T-cell (primary cell): Measurements from ENCODE around the gene ZNF385C. TPM values are rescaled to one million over a fixed set of nuclear protein-coding genes. Genes with fewer than 3 reads are reported as not detected.
"Not testable (repeated sequence)": the region's sequence is repeated elsewhere in the genome, so short reads cannot be mapped to it uniquely, and the experiment has no call there.

Source experiments
- ATAC-seq, 4 experiments: fragments of 200-7000 bp in 3 of 4; fragments of 150-1000 bp in 1 of 4; cut with Tn5 transposase; replicated peaks in 1 of 4; 1 replicate in 3 of 4; 2 replicates in 1 of 4; pipeline ENCODE4 v1.10.0; 2021; ENCODE audit warnings: moderate library complexity in 3 of 4, mild to moderate bottlenecking in 2 of 4, moderate number of reproducible peaks in 1 of 4
- CTCF ChIA-PET, 2 donors: fragments of 300-600 bp; sonication (Branson Sonifier 250); formaldehyde crosslinking; loops; one replicate each; lab custom pipeline; 2022; ENCODE audit warnings: antibody characterized with exemption in 2 of 2; lab: Charles Lee
- POLR2A ChIA-PET, 2 donors: fragments of 300-600 bp; sonication (Branson Sonifier 250); formaldehyde crosslinking; loops; one replicate each; lab custom pipeline; 2022; ENCODE audit warnings: antibody characterized with exemption in 2 of 2; lab: Charles Lee
- DNase-seq, 35 experiments: peaks; one replicate each; pipeline versions ENCODE4 v3.0.0 to v3.0.0-alpha.2; 2013 to 2023
- H3K27ac ChIP-seq: one replicate; pipeline ENCODE4 v1.5.1; 2013; ENCODE audit warnings: low read length
- H3K27me3 ChIP-seq, 2 experiments: replicated peaks in 1 of 2; 1 replicate in 1 of 2; 2 replicates in 1 of 2; pipeline versions ENCODE4 v1.6.1 to v1.7.0; 2013; ENCODE audit warnings: low read length in 1 of 2, mixed read lengths in 1 of 2; ENCODE audit not compliant: control insufficient read depth in 2 of 2, insufficient read depth in 2 of 2; ENCODE audit errors: extremely low read depth in 1 of 2
- H3K36me3 ChIP-seq, 2 donors: 1 replicate in 1 of 2; 2 replicates in 1 of 2; pipeline versions ENCODE4 v1.6.1 to v1.7.0; 2013; ENCODE audit warnings: low read length in 1 of 2; ENCODE audit not compliant: control insufficient read depth in 2 of 2, insufficient read depth in 1 of 2; ENCODE audit errors: extremely low read depth in 1 of 2
- H3K4me1 ChIP-seq, 2 experiments: 1 replicate in 1 of 2; 2 replicates in 1 of 2; pipeline versions ENCODE4 v1.6.1 to v1.7.0; 2013; ENCODE audit warnings: low read length in 2 of 2, mixed read lengths in 1 of 2; ENCODE audit not compliant: insufficient read depth in 2 of 2, control insufficient read depth in 1 of 2; ENCODE audit errors: extremely low read depth in 1 of 2
- H3K4me3 ChIP-seq, 2 donors: 1 replicate in 1 of 2; 2 replicates in 1 of 2; pipeline versions ENCODE4 v1.5.1 to v1.7.0; 2013; ENCODE audit warnings: mild to moderate bottlenecking in 2 of 2, low read length in 1 of 2, moderate library complexity in 1 of 2; ENCODE audit not compliant: control insufficient read depth in 1 of 2; ENCODE audit errors: extremely low read depth in 1 of 2
- H3K9me3 ChIP-seq: 2 replicates; pipeline ENCODE4 v1.7.0; 2013
- H3K27ac Mint-ChIP-seq, 2 donors: one replicate each; pipeline ENCODE4 v1.8.0; 2020 to 2021; ENCODE audit warnings: mild to moderate bottlenecking in 2 of 2, mixed read lengths in 2 of 2
- H3K27me3 Mint-ChIP-seq, 2 donors: one replicate each; pipeline ENCODE4 v1.8.0; 2021 to 2022; ENCODE audit warnings: mixed read lengths in 2 of 2
- H3K36me3 Mint-ChIP-seq: one replicate; pipeline ENCODE4 v1.8.0; 2021; ENCODE audit warnings: mixed read lengths
- H3K4me1 Mint-ChIP-seq, 3 donors: one replicate each; pipeline ENCODE4 v1.8.0; 2020 to 2022; ENCODE audit warnings: mixed read lengths in 3 of 3, mild to moderate bottlenecking in 1 of 3
- H3K4me3 Mint-ChIP-seq, 3 donors: one replicate each; pipeline ENCODE4 v1.8.0; 2020 to 2022; ENCODE audit warnings: mild to moderate bottlenecking in 3 of 3, mixed read lengths in 3 of 3, moderate library complexity in 3 of 3
- H3K9me3 Mint-ChIP-seq, 3 donors: one replicate each; pipeline ENCODE4 v1.8.0; 2020 to 2022; ENCODE audit warnings: mixed read lengths in 3 of 3
- WGBS: methylation state at CpG from one replicate; pipeline ENCODE4 v1.1.5; 2013; ENCODE audit warnings: missing lambda C conversion rate; ENCODE audit not compliant: insufficient coverage; 5-methylcytosine and 5-hydroxymethylcytosine counted together
- total RNA-seq, 35 experiments: library from RNA in 6 of 35; stranded (reverse) in 6 of 35; fragments of 120-200 nt in 1 of 35; gene quantifications; one replicate each; pipeline versions ENCODE4 v1.2.1 to v1.2.4 and lab custom pipeline; 2013 to 2026

Gene ZNF385C
- total RNA-seq, 5 donors from 2014 or later (not counting 1 experiment from before 2014, with no cell fraction given), result 0.16 to 1.0 (median 0.46) TPM

DNA sequence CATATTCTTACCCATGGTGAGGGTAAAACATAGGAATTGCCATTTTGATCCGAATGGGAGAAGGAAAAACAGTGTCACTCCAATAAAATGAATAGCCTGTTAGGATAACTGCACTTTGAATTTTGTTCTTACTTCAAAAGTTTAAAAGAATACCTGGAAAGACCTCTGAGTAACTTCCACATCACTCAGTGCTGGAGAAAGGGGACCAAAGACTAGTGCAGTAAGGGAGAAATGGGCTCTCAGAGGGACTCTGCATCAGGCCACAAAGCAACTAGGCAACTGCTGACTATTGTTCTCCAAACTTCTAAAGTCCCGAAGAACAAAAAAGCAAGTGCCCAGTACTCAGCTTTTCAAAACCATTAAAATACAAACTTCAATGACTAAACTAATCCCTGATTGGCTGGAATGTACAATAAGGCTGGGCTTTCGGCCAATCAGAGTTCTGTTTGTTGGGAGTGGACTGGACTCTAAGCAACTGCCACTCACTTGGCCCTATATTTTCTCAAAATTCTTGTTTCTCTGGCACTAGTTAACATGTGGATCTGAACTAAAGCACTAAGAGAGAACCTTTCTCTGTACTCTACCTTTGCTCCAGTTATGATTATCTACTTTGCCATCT lies 87.3 kb downstream of the ZNF385C start:
- WGBS, result no CpG with 5 or more reads among the region's 3 CpGs
- no peak overlapping the region for H3K27ac ChIP-seq
- H3K4me3 ChIP-seq, result no peak overlapping the region
- H3K27me3 ChIP-seq, result no peaks in the 10 kb centered on the region
- Mint-ChIP-seq H3K36me3 (peaks cover 10% of the 10 kb centered on the region), H3K27me3 (no peaks in the 10 kb centered on the region), H3K27ac (no peak overlapping the region), H3K9me3 (no peaks in the 10 kb centered on the region), H3K4me1 (peaks cover 62 to 68% (median 67%) of the 10 kb centered on the region in 3 donors), H3K4me3 (no peak overlapping the region)
- H3K4me1 ChIP-seq, result peaks cover 11 to 43% of the 10 kb centered on the region in 2 experiments
- peaks cover 4 to 7% of the 10 kb centered on the region in 2 donors for H3K36me3 ChIP-seq
- no peak for ATAC-seq
- no peak for DNase-seq
- CTCF ChIA-PET, result no interaction called here
- no peaks in the 10 kb centered on the region for H3K9me3 ChIP-seq
- POLR2A ChIA-PET, result interaction anchor here in 1 of 2 donors (0.6 kb wide), 1 partner anchor 97 kb away, joined by 3 read pairs; no protein-coding TSS in a partner anchor

DNA sequence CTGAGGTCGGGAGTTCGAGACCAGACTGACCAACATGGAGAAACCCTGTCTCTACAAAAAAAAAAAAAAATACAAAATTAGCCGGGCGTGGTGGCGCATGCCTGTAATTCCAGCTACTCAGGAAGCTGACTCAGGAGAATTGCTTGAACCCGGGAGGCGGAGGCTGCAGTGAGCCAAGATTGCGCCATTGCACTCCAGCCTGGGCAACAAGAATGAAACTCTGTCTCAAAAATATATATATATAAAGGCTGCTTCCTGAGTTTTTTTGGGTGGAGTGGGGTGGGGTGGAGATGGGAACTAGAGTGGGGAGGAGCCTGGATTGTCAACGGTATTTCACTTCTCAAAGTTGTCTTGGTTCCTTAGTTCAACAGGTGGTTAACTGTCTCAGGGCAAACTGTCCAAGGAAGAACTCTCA lies 88.0 kb downstream of the ZNF385C start:
- H3K4me3 Mint-ChIP-seq, H3K27ac ChIP-seq, H3K27me3 Mint-ChIP-seq, H3K36me3 ChIP-seq, H3K9me3 Mint-ChIP-seq, DNase-seq, H3K27ac Mint-ChIP-seq, CTCF ChIA-PET, ATAC-seq, H3K27me3 ChIP-seq, H3K4me3 ChIP-seq, H3K9me3 ChIP-seq: not testable (repeated sequence)
- H3K4me1 ChIP-seq, result peaks cover 7 to 36% of the 10 kb centered on the region in 2 experiments
- POLR2A ChIA-PET, result interaction anchor here in 1 of 2 donors (0.7 kb wide), 1 partner anchor 80 kb away, joined by 3 read pairs; the partner anchor contains the start of gene ODAD4
- Mint-ChIP-seq H3K36me3 (peaks cover 10% of the 10 kb centered on the region), H3K4me1 (peaks cover 58 to 68% (median 64%) of the 10 kb centered on the region in 3 donors)
- WGBS, result no CpG with 5 or more reads among the region's 9 CpGs

DNA sequence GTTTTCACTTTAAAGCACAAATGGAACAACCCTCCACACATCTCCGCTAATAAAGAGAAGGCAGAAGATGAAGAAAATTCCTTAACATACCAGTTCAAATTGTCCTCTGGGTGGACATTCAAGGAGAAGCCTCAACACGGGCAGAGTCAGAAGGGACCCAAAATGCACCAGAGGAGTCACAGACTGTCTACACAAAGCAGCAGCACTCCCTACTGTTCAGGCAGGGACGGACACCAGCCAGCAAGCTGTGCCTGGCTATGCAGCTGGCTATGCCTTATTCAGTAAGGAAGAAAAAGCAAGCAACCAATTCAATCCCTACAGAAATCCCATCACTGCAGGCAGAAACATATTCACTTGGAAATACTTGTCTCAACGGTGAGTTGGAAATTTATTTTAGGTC lies 89.1 kb downstream of the ZNF385C start:
- Mint-ChIP-seq H3K9me3 (no peaks in the 10 kb centered on the region), H3K4me3 (no peak overlapping the region), H3K27ac (no peak overlapping the region), H3K4me1 (peaks cover 63 to 69% (median 65%) of the 10 kb centered on the region in 3 donors), H3K36me3 (peaks cover 10% of the 10 kb centered on the region), H3K27me3 (no peaks in the 10 kb centered on the region)
- DNase-seq (no peak), ATAC-seq (no peak)
- Histone ChIP-seq H3K36me3 (peaks cover 0 to 10% of the 10 kb centered on the region in 2 donors), H3K27ac (no peak overlapping the region), H3K27me3 (no peaks in the 10 kb centered on the region), H3K4me1 (peaks cover 7 to 25% of the 10 kb centered on the region in 2 experiments), H3K9me3 (no peaks in the 10 kb centered on the region), H3K4me3 (no peak overlapping the region)
- ChIA-PET CTCF (no interaction called here), POLR2A (interaction anchor here in 1 of 2 donors (0.6 kb wide), 1 partner anchor 217 kb away, joined by 3 read pairs; no protein-coding TSS in a partner anchor)
- WGBS, result 100% methylated on average over 1 of the region's 4 CpGs

DNA sequence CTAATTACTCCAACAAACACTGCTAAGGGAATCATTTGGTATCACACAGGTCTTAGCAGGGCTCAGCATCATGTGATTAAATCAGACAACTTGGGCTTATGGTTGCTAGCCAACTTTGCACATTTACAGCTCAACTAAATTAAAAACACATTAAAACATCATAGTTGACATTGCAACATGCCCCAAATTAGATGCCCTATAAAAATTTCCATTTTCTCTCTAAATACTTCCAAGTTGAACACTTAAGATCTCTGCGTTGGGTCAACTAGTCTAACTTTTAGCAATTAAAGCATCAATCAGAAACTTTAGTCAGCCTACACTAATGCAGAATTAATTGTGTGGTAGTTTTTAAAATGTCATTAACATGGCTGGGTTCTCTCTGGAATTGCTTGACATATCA lies 93.1 kb downstream of the ZNF385C start:
- POLR2A ChIA-PET, result interaction anchor here in 1 of 2 donors (0.8 kb wide), 1 partner anchor 11 kb away, joined by 3 read pairs; no protein-coding TSS in a partner anchor
- CTCF ChIA-PET, result interaction anchor here in 1 of 2 donors (1.0 kb wide), 1 partner anchor 112 kb away, joined by 3 read pairs; no protein-coding TSS in a partner anchor
- H3K4me3 ChIP-seq, result no peak overlapping the region
- H3K27ac ChIP-seq, result no peak overlapping the region
- Mint-ChIP-seq H3K4me3 (no peak overlapping the region), H3K27ac (no peak overlapping the region), H3K27me3 (no peaks in the 10 kb centered on the region), H3K9me3 (no peaks in the 10 kb centered on the region), H3K36me3 (peaks cover 31% of the 10 kb centered on the region), H3K4me1 (peaks cover 43 to 49% (median 43%) of the 10 kb centered on the region in 3 donors)
- ATAC-seq (no peak), DNase-seq (no peak)
- no CpG with 5 or more reads among the region's 1 CpG for WGBS
- no peaks in the 10 kb centered on the region for H3K9me3 ChIP-seq
- peaks cover 0 to 3% of the 10 kb centered on the region in 2 experiments for H3K4me1 ChIP-seq
- peaks cover 4 to 34% of the 10 kb centered on the region in 2 donors for H3K36me3 ChIP-seq
- no peaks in the 10 kb centered on the region for H3K27me3 ChIP-seq

DNA sequence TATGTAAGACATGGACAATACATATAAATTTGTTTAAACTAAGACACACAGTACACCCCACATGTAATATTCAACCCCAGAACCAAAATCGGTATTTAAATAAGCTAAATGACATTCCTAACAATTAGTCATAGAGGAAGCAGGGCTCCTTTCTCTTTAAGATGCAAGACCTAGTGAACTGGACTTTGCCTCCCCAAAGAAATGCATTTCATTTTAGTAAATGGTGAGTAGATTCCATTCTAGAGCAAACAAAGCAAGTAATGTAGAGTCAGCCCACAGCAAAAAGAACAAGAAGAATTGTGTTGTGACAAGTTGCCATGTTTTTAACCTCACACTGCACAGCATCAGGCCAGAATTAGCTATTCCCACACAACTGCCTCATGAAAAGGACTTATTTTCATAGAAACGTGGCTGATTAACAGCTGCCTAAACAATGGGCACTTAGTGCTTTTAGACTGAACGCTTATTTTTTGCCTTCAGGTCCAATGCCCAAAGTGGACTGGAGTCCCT lies 95.4 kb downstream of the ZNF385C start:
- H3K4me1 ChIP-seq, result no peaks in the 10 kb centered on the region
- ChIA-PET POLR2A (interaction anchor here in 1 of 2 donors (0.7 kb wide), 1 partner anchor 119 kb away, joined by 3 read pairs; no protein-coding TSS in a partner anchor), CTCF (interaction anchor here in 1 of 2 donors (0.6 to 1.5 kb wide), 2 partner anchors 17 to 28 kb away, joined by 3 read pairs; partner anchors contain the start of gene NKIRAS2)
- no peak for ATAC-seq
- no peak overlapping the region for H3K4me3 Mint-ChIP-seq
- H3K36me3 ChIP-seq, result peaks cover 9 to 48% of the 10 kb centered on the region in 2 donors
- H3K27ac ChIP-seq, result no peak overlapping the region
- no peak overlapping the region for H3K27ac Mint-ChIP-seq
- H3K27me3 Mint-ChIP-seq, result no peaks in the 10 kb centered on the region
- peaks cover 28% of the 10 kb centered on the region for H3K36me3 Mint-ChIP-seq
- H3K4me1 Mint-ChIP-seq, result peaks cover 29 to 35% (median 31%) of the 10 kb centered on the region in 3 donors
- H3K9me3 ChIP-seq, result no peaks in the 10 kb centered on the region
- H3K9me3 Mint-ChIP-seq, result no peaks in the 10 kb centered on the region
- no peak overlapping the region for H3K4me3 ChIP-seq
- no peak for DNase-seq
- WGBS, result 96% methylated on average over 2 of the region's 3 CpGs
- no peaks in the 10 kb centered on the region for H3K27me3 ChIP-seq

DNA sequence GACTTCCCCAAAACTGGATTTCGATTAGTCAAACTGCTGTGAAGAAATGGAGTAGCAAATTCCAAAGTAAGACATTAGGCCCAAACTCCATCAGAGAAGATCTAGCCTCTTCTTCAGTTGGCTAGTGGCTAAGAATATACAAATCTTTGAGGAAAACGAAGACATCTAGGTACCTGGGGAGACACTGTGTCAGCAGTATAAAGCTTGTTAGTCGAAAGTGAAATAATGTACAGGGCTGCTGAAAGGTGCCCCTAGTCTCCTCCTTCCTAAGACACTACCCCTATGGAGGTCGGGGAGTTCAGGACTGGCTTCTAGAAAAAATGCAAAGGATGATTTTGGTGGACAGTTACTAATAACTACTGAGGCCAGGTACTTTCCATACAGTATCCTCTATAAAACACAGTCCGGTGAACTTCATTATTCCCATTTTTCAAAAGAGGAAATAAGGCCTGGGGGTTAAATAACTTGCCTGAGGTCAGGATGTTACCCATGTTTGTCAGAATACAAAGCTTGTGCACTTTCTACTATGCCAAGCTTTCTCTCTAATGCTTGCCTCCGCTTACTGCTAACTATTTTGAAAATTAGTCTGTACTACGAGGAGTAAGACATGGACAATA lies 96.0 kb downstream of the ZNF385C start:
- no peak overlapping the region for H3K27ac Mint-ChIP-seq
- no peak for ATAC-seq
- DNase-seq, result no peak

More for the DNA sequence above, 96.0 kb downstream of the ZNF385C start:
- Mint-ChIP-seq H3K27me3 (no peaks in the 10 kb centered on the region), H3K36me3 (peaks cover 28% of the 10 kb centered on the region), H3K4me1 (peaks cover 28 to 33% (median 30%) of the 10 kb centered on the region in 3 donors), H3K9me3 (no peaks in the 10 kb centered on the region), H3K4me3 (no peak overlapping the region)
- ChIA-PET CTCF (interaction anchor here in 1 of 2 donors (1.5 kb wide), 1 partner anchor 18 kb away, joined by 3 read pairs; the partner anchor contains the start of gene NKIRAS2), POLR2A (no interaction called here)
- Histone ChIP-seq H3K4me1 (no peaks in the 10 kb centered on the region), H3K9me3 (no peaks in the 10 kb centered on the region), H3K27ac (no peak overlapping the region), H3K4me3 (no peak overlapping the region), H3K27me3 (no peaks in the 10 kb centered on the region), H3K36me3 (peaks cover 9 to 54% of the 10 kb centered on the region in 2 donors)
- no CpG with 5 or more reads among the region's 7 CpGs for WGBS
